ENCODE data around the gene DERL2. TPM values are rescaled to one million over a fixed set of nuclear protein-coding genes. Genes with fewer than 3 reads are reported as not detected.
"Not testable (repeated sequence)": the region's sequence is repeated elsewhere in the genome, so short reads cannot be mapped to it uniquely, and the experiment has no call there.

The DERL2 gene
- total RNA-seq, 1 donor from 2014 or later: 25.7 TPM

DNA sequence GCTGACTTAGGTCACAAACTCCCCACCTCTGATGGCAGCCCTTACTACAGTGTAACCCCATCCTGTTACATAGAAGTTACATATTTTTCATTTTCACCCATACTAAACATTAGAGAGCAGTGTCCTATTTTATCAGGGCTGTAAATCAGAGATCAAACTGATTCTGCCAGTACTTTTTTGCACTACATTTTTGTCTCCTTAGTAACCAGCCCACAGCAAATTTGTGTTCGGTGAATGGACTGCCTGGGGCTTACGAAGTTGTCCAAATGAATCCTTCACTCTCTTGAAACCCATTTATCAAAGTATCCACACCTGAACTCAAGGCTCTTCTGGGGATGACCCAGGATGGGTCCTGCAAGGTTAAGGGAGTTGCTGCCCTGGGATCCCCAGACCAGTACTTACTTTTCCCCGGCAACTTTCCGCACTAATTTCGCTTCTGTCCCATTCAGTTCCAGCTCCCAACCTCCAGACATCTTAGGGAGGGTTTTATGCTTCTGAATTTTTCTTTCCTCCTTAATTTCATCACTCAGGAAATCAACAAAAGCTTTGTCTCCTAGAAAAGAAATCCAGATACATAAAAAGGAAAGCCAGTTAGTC is 48.2 kb downstream of the DERL2 start:
- no peak for DNase-seq (ENCODE audit: low read depth, low spot score)

DNA sequence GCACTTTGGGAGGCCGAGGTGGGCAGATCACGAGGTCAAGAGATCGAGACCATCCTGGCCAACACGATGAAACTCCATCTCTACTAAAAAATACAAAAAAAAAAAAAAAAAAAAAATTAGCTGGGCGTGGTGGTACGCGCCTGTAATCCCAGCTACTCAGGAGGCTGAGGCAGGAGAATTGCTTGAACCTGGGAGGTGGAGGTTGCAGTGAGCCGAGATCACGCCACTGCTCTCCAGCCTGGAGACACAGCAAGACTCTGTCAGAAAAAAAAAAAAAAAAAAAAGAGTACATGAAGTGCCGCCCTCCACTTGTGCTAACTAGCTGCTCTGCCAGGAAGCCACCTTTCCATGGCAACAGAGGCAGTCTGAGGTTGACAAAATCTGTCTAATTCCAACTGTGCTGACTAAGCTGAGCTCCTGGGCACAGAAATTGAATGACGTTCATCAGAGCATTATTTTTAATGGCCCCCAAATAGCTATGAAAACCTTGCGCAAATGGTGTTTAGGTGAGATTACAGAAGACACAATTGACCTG is 50.1 kb downstream of the DERL2 start:
- not testable (repeated sequence) for DNase-seq (ENCODE audit: low read depth, low spot score)

DNA sequence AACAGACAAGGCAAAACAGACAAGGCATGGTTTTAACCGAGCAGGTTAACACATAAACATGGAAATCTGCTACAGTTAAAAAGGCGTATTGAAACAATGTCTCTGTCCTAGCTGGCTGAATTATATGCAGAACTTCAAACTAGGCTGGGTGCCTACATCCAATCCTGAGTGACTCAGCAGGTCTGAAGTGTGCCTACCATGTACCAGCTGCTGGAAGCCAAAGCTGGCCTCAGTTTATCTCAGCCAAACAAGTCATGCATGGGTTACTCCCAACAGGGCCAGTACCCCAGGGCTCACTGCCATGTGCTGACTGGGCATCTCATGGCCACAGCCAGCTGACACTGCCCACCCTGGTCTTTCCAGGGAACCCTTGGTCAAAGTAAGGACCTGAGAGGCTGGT is 51.0 kb downstream of the DERL2 start:
- DNase-seq (ENCODE audit: low read depth, low spot score): no peak

DNA sequence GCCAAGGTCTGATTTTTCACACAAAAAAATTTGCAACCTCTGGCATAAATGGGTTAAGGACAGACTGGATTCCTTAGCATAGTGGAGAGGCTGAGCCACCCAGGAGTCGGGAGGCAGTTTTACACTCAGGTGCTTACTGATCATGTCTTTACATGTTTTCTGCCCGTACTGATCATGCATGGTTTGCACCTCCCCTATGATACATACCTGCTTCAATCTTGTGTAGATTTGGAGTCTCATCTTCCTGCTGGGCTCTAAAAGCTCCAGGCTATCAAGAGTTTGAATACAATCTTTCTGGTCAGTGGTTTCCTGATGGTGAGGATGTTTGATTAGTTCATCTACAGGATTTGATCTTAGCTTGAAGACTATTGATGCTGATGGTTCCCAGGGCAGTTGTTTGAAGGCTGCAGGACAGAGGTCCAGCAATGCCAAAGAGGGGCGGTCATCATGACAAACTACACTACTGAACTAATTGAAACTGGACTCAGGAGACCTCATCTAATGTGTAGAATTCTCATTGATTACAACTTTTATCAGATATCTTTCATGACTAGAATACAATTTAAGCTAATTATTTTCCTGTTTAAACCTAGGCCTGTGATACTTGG is 53.9 kb downstream of the DERL2 start:
- DNase-seq (ENCODE audit: low read depth, low spot score): no peak

DNA sequence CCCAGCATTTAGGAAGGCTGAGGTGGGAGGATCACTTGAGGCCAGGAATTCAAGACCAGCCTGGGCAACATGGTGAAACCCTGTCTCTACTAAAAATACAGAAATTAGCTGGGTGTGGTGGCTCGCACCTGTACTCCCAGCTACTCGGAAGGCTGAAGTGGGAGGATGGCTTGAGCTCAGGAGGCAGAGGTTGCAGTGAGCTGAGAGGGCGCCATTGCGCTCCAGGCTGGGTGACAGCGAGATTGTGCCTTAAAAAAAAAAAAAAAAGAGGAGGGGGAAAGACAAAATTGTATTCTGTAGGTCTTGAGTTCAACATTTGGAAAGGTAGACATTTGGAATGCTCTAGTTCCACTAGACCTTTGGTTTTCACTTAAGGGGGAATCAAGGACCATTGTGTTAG is 54.7 kb downstream of the DERL2 start:
- DNase-seq (ENCODE audit: low read depth, low spot score): not testable (repeated sequence)

DNA sequence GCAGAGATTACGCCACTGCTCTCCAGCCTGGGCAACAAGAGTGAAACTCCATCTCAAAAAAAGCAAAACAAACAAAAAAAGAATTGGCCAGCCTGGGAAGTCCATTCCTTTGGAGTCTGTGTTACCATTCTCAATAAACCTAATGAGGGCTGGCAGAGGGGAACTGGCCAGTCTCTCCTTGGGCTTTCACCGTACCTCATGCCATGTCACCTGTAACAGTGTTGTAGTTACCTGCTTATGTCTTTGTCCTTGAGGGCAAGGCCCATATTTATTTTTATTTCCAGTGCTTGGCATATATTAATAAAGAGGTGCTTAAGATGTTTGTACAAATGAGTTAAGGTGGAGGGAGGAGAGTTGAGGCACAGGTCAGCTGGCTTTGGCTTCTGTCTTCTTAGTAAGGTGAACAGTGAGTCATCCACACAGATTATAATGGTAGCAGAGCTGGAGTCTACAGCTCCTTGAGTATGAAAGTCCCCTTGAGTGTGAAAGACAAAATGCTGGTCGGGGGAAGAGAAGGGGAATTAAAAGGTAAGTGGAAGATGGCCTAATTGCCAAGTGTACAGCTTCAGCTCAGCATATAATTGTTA is 55.5 kb downstream of the DERL2 start:
- DNase-seq (ENCODE audit: low read depth, low spot score): no peak

DNA sequence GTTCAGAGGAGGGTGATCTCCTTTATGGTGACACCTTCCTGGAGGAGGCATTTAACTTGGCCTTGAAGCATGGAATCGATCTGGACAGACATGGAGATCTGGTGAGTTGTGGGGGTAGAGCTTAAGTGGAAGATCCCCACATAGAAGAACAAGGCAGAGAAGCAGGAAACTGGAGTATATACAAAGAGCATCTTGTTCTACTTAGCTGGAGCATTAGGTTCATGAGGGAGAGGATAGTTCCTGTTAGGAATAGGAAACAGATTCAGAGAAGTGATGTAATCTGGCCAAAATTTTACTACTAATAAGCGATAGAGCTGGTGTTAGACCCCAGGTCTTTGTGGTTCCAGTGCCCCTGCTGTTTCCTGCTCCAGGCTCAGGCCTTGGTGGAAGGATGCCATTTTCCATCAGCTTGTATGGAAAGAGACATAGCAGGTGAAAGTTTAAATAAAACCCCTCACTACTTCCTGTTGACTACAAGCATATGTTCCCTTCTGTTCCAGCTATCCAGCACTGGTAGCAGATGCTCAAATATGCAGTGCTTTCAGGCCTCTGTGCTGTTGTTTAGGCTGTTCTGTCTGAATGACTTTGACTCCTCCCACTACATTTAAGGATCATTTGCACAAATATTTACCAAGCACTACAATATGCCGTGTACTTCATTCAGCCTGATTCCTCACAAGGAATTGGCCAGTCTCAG is 56.6 kb downstream of the DERL2 start:
- DNase-seq (ENCODE audit: low read depth, low spot score): no peak

DNA sequence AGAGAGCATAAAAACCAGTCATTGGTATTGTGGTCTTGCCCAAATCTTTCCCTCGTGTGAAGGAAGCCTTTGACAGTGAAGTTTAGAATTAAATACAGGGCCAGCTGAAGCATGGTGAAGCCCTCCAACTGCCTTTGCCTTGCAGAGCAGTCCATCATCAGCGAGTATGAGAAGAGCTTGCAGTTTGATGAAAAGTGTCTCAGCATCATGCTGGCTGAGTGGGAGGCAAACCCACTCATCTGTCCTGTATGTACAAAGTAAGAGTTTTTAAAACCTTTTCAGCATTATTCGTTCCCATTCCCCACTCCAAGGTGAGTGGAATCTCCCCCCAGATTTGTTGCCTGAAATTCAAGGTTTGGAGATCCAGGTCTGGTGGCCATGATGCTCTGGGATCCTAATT is 60.2 kb downstream of the DERL2 start:
- DNase-seq (ENCODE audit: low read depth, low spot score): no peak

DNA sequence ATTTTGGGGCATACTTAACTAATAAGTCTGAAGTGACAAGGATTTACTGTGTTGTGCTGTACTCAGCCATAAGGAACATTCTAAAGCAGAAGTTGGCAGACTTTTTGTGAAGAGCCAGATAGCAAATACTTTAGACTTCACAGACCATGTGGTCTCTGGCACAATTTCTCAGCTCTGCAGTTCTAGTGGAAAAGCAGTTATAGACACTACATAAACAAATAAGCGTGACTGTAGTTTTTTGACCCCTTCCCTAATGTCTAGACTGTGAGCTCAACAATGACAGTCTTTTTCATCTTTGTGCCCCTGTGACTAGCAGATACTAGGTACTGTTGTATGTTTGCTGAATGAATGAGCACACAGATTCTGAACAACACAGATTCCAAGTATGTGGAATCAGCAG is 61.1 kb downstream of the DERL2 start:
- DNase-seq (ENCODE audit: low read depth, low spot score): no peak

DNA sequence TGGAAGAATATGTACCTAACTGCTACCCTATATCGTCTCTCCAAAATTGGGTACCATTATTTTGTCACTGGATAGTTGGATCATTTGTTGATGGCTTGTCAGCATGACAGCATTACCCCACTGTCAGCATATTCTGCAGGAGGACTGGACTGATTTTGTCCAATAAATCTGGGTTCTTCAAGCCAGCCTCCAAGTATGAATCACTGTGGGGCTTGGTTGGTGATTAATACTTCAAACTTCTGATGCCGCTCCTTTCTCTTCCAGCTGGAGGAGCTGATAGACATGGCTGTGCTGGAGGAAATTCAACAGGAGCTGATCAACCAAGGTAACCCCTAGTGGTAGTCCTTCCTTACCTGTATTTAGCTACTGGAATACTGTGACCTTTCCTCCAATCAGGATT is 63.5 kb downstream of the DERL2 start:
- DNase-seq (ENCODE audit: low read depth, low spot score): no peak

Other genes with a start within 250 kb of the DERL2 start
- gene RABEP1, start 203.9 kb downstream of the DERL2 start, total RNA-seq: 48.4 and 53.3 TPM in 2 replicates
- 124 and 174 TPM in 2 replicates for gene NUP88, start 66.5 kb downstream of the DERL2 start, total RNA-seq
- gene RPAIN, start 66.0 kb downstream of the DERL2 start, total RNA-seq: 38.2 and 48.4 TPM in 2 replicates
- 349 and 353 TPM in 2 replicates for gene C1QBP, start 47.0 kb downstream of the DERL2 start, total RNA-seq
- gene DHX33, start 17.2 kb downstream of the DERL2 start, total RNA-seq: 15.8 and 18.5 TPM in 2 replicates
- 17.6 and 30.4 TPM in 2 replicates for gene MIS12, start 388 bp upstream of the DERL2 start, total RNA-seq
- 22.2 and 22.8 TPM in 2 replicates for gene NLRP1, start 98.3 kb upstream of the DERL2 start, total RNA-seq

Measured in pulmonary artery endothelial cell (primary cell).